ENCODE data around the gene MKRN1.
A peak's percentile ranks its signal among the peaks of the same experiment; 100 is the strongest.
"Not testable (repeated sequence)": the region's sequence is repeated elsewhere in the genome, so short reads cannot be mapped to it uniquely, and the experiment has no call there.

Gene MKRN1, protein sequence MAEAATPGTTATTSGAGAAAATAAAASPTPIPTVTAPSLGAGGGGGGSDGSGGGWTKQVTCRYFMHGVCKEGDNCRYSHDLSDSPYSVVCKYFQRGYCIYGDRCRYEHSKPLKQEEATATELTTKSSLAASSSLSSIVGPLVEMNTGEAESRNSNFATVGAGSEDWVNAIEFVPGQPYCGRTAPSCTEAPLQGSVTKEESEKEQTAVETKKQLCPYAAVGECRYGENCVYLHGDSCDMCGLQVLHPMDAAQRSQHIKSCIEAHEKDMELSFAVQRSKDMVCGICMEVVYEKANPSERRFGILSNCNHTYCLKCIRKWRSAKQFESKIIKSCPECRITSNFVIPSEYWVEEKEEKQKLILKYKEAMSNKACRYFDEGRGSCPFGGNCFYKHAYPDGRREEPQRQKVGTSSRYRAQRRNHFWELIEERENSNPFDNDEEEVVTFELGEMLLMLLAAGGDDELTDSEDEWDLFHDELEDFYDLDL

DNA sequence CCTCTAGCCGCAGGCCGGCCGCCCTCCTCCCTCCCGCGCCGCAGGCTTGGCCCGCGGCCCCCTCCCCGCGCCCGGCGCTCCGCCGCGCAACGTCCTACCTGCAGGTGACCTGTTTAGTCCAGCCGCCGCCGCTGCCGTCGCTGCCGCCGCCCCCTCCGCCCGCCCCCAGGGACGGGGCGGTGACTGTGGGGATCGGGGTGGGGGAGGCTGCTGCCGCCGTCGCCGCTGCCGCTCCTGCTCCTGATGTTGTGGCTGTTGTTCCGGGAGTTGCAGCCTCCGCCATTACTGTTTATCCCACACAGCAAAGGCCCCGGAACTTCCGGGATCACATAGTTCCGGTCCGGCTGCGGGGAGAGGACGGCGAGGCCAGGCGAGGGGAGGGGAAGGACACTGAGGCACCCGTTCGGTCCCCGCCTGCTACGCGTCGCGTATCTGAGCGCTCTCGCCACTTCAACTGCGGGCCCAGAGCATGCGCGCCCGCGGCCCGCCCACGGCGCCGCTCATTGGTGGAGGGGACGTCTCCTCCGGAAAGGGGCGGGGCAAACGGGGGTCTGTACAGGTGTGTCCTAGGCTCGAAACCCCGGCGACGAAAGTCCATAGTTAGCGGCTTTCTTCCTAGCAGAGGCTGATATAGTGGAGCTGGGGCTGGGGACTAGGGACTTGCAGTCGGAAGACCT, at the start of gene MKRN1:
Gene MKRN1 (minus strand): TSS at position 444 of the 677 bp plus-strand sequence. CDS start 161 bp downstream, at position 283.
- DNase-seq: peak; percentile 97

DNA sequence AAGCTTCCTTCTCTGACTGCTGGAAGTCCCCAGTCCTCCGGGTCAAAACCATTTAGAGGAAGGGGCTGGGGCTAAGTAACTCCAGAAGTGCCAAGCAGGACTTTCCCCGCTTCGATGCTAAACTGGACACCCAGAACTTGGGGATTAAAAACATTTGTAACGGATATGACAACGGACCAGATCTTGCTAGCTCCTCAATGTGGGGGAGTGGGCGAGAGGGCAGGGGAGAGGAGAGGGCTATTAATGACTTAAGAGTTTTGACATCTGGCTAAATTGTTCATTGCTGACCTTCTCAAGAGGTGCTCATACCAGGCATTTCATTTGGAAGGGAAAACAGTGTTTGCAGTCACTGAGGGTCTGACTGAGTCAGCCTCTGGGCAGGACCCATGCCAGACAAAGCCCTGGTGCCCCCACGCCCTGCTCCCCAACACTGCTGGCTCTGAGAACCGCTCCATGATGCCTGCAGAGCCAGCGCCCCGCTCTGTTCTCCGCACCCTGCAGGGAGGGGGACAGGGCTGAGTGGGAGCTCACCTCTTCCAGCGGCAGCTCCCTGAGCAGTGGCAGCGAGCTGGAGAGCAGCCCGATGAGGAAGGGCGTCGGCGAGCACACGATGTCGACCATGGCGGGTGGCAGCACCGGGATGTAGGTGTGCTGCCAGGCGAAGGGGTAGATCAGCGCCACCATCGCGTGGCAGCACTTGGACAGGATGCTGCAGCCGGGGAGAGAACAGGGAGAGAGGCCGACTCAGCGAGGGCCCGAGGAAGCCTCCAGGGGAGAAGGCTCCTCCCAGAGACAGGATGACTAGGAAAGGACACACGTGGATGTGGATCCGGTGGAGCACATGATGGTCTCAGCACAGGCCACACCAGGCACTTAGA, 47.7 kb upstream of the MKRN1 start:
- DNase-seq: peak; percentile 23

DNA sequence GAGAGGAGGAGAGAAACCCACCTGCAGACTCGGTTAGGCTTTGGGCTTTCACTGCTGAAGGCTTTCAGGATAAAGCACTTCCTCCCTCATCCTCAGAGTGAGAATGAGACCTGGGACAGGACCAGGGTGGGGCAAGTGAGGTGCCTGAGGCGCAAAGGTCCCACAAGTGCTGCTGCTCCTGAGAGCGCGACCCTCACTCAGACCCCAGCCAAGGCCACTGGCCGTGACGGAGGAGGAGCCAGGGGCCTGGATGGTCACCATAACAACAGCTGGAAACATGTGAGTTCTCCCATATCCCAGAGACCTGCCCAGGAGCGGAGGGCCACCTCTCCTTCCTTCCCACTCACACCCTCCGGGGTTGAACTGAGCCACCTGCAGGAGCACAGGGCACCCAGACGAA, 46.9 kb upstream of the MKRN1 start:
- no peak for DNase-seq

DNA sequence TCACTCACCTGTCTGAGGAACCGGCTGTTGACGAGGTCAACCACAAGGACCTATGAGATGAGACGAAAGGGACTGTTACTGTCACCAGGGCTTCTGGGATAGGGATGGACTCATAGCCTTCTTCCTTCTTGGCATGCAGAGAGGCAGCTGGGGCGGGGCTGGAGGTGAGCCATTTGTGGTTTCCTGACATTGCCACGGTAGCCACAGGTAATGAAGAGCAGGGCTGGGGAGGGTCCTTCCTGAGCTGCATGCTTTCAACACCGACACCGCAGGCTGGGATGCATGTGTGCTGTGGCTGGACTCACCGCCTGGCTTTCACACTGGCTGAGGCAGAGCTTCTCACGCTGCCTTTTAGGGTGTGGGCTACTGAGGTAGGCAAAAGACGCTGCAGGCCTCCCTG, 46.4 kb upstream of the MKRN1 start:
- DNase-seq: no peak

DNA sequence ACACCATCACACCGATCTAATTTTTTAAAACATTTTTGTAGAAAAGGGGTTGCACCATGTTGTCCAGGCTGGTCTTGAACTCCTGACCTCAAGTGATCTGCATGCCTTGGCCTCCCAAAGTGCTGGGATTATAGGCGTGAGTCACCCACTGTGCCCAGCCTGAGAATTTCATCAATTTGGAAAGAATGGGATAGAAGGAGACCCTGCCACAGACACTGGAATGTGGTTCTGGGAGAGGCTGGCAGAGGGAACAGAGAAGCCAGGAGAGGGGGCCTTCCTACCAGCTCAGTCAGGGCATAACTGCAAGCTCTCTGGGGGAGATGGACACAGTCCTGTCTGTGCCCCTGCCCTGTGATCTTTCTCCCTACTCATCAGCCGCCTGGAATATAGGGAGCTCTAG, 42.1 kb upstream of the MKRN1 start:
- no peak for DNase-seq

DNA sequence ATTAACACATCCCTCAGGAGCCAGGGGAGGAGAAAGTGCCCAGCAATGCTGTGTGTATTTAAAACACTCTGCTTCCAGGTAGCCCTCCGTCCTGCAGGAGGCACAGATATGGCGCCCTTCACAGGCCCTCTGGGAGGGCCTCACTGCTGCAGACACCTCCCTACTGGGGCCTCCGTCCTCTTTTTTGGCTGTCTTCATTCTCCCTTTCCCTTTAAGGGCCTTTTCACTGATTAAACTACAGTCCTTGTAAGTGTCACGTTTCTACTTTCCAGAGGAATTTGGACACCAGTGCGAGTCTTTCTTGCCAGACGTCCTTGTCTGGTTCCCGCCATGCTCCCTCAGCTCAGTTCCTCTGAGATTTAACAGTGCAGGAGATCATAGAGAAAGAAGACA, 39.7 kb upstream of the MKRN1 start:
- DNase-seq: no peak

DNA sequence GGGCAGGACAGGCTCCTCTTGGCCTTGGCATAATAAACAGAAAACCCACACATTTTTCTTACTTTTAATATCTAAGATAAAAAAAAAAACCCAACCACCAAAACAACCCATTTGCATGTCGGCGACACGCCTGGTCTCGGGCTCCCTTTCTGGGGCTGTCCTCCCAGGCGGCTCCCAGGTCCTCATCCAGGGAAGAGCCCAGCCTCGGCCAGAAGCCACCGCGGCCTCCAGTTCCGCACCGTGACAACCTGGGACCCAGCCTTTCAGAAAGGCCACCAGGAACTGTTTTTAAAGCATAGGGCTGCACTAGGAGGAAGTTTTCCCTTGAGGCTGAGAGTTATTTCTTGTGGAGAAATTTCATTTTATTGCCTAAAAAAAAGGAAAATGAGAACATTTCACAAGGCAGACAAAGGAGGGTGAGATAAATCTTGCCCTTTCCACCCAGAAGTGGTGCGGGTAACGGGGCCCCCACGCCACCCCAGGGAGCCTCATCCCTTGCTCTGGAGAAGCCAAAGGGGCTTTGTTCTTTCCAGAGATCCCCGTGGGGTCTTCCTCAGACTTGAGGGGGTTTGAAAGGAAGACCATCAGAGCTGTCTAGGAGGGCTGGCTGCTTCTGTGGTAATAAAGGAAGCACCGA, 39.2 kb upstream of the MKRN1 start:
- no peak for DNase-seq

DNA sequence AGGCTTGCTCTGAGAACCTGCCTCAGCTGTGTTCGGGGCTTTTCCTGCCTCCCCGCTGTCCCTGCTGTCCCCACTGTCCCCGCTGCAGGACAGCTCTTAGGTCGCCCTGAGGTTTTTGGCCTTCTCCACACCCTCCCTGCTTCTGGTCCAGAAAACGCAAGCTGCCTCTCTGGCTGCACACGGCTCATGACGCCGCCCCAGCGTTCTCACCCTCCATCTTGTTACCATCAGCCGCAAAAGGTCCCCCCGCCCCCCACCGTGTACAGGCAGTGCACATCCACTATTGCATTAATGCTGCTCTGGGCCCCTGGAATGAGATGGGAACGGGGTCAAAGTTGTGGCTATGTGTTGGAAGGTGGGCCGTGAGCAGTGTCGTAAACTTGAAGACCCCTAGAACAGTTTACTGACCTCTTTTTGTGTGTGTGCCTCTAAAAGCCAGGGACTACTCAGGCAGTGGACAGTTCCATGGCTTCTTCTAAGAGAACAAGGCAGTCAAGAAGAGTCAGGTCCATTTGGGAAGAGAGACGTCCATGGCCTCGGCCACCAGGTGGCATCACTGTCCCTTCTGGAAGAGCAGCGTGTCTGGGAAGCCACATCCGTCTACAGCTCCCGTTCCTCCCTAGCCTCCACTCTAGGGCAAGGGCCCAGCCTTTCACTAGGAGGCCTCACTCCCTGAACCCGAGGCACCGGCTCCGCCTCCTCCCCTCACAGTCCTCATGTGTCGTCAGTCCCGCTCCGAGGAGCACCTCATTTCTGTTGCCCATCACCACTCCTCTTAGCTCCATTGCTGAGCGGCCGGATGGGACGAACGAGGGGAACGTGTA, 38.5 kb upstream of the MKRN1 start:
- DNase-seq: peak; percentile 89

DNA sequence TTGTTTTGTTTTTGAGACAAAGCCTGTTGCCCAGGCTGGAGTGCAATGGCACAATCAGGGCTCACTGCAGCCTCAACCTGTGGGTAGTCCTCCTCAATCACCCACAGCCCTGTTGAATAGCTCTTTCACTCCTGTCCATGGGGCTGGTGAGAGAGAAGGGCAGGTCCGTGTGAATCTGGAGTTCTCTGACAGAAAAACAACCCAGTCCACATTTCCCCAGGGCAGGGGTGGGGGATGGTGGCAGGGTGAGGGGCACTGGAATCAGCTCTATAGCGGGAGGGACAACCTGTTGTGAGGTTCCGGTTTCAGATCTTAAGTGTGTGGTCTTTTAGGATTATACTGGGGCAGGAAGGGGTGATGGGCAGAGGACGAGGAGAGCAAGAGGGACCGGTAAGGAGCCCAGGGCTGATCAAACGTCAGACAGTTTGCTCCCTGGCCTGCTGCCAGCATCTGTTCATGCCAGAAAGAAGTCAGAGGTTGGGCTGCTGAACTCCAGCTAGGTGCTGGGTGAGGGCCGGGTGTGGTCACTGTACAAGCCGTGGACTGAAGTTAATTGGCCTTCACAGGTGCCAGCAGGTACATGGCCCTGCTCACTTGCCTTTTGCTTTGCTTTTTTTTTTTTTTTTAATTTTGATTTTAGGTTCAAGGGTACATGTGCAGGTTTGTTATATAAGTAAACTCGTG, 33.2 kb upstream of the MKRN1 start:
- DNase-seq: peak; percentile 84

DNA sequence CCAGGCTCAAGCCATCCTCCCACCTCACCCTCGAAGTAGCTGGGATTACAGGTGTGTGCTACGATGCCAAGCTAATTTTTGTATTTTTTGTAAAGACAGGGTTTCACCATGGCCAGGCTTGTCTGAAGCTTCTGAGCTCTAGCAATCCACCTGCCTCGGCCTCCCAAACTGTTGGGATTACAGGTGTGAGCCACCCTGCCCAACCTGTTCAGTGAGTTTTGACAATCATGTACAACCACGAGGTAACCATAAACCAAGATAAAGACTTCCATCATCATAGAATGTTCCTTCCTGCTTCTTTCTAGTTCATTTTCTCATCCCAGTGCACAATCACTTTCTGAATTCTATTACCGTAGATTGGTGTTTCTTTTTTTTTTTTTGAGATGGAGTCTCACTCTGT, 30.5 kb upstream of the MKRN1 start:
- no peak for DNase-seq

DNA sequence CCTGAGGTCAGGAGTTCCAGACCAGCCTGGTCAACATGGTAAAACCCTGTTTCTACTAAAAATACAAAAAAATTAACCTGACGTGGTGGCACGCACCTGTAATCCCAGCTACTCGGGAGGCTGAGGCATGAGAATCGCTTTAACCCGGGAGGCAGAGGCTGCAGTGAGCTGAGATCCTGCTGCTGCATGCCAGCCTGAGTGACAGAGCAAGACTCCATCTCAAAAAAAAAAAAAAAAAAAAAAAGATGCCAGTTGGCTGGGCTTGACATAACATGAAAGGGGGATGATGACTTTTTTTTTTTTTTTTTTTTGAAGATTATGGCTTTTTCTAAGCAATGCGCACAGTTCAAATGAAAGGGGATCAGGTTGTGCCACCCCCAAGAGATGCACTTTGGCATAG, 28.3 kb upstream of the MKRN1 start:
- not testable (repeated sequence) for DNase-seq

DNA sequence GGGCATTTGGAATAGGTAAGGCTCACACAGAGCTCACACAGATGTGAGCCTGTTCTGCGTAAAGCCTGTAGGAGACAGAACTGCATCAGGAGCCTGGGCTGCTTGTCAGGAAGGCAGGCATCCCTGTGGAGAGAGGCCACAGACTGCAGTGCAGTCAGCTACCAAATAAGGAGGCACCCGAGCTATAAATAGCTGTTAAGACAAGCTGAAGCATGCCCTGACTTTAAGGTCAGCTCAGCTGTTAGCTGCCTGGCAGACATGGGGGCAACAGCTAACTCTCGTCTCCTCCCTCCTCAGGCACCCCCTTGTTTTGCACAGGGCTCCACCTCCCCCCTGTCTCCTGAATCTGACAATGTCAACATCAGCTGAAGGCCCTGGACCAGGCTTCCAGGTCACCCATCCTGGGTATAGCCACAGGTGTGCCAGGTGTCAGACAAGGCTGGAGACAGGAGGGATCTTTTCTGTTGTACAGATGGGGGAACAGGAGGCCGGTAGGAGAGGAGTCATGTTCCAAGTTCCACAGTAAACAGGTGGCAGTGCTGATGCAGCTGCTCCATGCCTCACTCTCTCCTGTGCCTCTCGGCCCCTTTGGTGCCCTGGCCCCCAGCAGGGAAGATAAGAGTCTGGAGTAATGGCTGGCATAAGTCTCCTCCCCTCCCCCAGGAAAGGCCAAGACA, 27.6 kb upstream of the MKRN1 start:
- peak; percentile 96 for DNase-seq

DNA sequence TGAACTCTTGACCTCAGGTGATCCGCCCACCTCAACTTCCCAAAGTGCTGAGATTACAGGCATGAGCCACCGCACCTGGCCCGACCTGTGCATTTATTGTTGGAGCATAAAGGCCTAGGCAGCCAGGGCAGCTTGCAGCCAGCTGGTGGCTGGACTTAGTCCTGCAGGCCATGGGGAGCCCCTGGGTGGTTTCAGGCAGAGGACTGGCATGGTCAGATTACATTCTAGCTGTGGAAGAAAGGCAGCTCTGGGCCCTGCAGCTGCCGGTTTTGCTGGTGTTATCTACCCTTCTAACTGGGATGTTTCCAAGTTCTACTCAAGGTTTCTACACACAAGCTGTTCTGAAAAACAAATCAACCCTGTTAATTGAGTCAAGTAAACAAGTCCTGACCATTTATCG, 22.7 kb upstream of the MKRN1 start:
- DNase-seq: no peak

DNA sequence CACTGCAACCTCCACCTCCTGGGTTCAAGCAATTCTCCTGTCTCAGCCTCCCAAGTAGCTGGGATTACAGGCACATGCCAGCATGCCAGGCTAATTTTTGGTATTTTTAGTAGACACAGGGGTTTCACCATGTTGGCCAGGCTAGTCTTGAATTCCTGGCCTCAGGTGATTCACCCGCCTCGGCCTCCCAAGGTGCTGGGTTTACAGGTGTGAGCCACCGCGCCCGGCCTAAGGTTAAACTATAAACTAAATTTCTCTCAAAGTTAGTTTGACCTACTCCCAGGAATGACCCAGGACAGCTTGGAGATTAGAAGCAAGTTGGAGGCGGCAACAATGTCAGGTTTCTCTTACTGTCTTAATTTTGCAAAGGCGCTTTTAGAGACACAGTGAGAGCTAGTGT, 18.5 kb upstream of the MKRN1 start:
- not testable (repeated sequence) for DNase-seq

DNA sequence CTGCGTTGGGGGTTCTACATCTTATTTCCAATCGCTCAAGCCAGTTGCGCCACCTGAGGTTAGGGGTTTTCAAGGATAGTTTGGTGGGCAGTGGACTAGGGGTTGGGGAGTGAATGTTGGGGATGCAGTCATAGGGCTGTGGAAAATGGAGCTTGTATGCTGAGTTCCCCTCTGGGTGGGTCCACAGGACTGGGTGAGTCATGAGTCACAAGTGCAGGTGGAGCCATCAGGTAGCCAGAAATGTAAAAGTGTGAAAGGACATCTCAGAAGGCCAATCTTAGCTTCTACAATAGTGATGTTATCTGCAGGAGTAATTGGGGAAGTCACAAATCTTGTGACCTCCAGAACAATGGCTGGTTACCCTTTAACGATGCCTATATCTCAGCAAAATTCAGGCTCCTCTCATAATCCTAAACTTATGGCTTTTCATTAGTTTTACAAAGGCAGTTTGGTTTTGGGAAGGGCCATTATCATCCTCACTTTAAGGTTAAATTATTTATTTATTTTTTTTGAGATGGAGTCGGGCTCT, 18.0 kb upstream of the MKRN1 start:
- DNase-seq: no peak

DNA sequence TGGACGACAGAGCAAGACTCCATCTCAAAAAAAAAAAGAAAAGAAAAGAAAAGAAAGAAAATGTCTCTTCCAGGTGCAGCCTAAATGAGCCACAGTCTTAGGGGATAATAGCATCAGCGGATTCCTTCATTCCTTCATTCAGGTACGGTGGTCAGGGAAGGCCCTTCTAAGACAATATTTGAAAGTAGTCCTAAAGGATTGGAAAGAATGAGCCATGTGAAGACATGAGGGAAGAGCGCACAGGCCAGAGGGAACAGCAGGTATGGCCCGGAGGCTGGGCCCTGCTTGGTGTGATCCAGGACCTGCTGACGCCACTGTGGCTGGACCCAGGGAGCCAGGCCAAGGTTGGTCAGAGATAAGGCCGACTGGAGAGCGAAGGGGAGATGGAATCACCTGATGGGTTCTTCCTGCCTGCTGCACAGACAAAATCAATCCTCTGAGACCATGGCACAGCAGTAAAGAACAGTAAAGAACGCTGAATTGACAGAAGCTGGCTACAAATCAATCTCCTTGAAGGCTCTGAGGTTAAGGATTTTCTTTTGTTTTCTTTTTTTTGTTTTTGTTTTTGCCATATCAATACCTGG, 16.3 kb upstream of the MKRN1 start:
- no peak for DNase-seq

DNA sequence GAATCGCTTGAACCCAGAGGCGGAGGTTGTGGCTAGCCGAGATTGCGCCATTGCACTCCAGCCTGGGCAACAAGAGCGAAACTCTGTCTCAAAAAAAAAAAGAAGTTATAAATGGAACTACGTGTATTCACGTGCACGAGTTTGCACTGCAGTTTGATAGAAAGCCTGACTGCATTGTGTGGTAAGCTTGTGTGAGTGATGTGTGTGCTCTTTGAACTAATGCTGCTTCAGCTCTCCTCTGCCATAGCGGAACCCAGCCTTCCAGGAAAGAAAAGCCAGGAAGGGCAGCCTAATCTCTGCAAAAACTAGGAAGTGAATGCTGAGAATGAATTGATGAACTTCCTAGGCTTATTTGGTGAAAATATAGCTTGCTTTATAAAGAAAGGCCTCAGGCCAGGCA, 15.6 kb upstream of the MKRN1 start:
- DNase-seq: no peak

DNA sequence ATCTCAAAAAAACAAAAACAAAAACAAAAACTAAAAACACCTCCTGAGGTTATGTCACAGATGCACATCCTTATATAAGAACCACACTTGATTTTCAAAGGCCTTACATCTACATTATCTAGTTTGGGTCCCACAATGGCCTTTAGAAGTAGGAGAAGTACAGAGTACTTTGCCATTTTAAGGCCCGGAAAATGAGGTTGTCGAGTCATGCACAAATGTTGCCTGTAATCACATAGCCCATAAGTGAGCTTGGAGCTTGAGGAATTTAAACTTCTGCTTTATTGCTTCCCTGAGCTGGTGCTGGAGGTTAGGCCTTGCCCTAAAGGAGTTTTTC, 9.7 kb upstream of the MKRN1 start:
- DNase-seq: no peak

DNA sequence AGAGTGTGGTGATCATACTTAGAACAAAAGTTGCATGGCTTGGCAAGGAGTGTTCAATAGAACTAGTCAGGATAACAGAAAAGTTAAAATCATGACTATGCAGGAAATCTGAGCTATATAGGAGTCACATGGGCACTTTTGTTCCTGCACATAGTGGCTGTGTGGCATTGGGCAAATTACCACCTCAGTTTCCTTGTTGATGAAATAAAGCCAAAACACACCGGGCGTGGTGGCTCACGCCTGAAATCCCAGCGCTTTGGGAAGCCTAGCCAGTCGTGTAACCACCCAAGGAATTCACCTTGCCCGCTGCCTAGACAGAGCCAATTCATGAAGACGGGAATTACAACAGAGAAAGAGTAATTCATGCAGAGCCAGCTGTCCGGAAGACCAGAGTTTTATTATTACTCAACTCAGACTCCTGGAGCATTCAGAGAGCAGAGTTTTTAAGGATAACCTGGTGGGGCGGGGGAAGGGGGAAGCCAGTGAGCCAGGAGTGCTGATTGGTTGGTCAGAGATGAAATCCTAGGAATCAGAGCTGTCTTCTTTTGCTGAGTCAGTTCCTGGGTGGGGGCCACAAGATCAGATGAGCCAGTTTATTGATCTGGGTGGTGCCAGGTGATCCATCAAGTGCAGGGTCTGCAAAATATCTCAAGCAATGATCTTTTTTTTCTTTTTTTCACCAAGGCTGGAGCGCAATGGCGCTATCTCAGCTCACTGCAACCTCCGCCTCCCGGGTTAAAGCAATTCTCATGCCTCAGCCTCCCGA, 6.4 kb upstream of the MKRN1 start:
- no peak for DNase-seq

All from DMS153 (cell line).